Left renal pelvis (tissue), 4 donors: ENCODE results near the gene TAS2R38. TPM values are rescaled to one million over a fixed set of nuclear protein-coding genes. Genes with fewer than 3 reads are reported as not detected.
"Not testable (repeated sequence)": the region's sequence is repeated elsewhere in the genome, so short reads cannot be mapped to it uniquely, and the experiment has no call there.

ENCODE experiments used
- DNase-seq, 4 donors: peaks; one replicate each; pipeline ENCODE4 v3.0.0-alpha.2; 2013; ENCODE audit warnings: low read depth in 4 of 4, low spot score in 3 of 4
- polyA plus RNA-seq, 4 donors: library from polyadenylated mRNA; unstranded; fragments of 120-200 nt; gene quantifications; one replicate each; pipeline ENCODE4 v1.2.1, GENCODE V29; 2013; ENCODE audit not compliant: insufficient read length in 4 of 4

The TAS2R38 gene
- polyA plus RNA-seq, result under 1 TPM in 1 of 4 donors, not detected in 3; 0.15 TPM

DNA sequence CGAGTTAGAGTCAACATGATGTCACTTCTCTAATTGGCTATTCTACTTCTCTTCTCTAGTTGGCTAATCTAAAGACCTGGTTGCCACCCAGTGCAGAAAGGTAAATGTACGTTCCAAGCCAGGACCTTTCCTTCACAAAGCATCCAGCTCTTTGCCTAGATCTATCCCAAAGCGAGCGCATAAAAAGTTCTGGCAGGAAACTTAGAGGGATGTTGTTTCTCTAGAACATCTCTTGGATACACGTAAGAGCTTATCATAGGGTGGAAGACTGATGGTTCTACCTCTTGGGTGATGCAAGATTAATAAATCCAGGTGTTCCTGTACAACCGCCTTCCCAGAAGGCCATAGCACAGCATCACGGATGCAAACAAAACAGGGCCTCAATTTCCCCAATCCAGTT lies at the start of gene TAS2R38:
TSS of gene TAS2R38 (minus strand) at position 101 of the 400 bp plus-strand sequence. CDS start at position 17, 84 bp downstream.
- DNase-seq, result no peak

DNA sequence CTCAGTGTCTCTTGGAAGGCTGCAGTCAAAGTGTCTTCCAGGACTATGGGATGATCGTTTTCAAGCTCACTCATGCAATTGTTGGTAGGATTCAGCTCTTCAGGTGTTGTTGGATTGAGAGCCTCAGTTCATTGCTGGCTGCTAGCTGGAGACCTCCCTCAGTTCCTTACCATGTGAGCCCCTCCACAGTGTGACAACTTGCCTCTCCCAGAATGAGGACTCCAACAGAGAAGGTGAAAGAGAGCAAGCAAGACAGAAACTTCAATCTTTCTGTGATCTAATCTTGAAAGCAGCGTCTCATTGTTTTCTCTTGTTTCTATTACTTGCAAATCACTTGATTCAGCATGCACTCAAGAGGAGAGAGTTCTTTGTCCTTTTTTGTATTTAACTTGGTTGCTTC lies 44.6 kb upstream of the TAS2R38 start:
- DNase-seq, result no peak

GRCh38 chr7:142017451-142017850 lies 43.9 kb upstream of the TAS2R38 start:
- no peak for DNase-seq

DNA sequence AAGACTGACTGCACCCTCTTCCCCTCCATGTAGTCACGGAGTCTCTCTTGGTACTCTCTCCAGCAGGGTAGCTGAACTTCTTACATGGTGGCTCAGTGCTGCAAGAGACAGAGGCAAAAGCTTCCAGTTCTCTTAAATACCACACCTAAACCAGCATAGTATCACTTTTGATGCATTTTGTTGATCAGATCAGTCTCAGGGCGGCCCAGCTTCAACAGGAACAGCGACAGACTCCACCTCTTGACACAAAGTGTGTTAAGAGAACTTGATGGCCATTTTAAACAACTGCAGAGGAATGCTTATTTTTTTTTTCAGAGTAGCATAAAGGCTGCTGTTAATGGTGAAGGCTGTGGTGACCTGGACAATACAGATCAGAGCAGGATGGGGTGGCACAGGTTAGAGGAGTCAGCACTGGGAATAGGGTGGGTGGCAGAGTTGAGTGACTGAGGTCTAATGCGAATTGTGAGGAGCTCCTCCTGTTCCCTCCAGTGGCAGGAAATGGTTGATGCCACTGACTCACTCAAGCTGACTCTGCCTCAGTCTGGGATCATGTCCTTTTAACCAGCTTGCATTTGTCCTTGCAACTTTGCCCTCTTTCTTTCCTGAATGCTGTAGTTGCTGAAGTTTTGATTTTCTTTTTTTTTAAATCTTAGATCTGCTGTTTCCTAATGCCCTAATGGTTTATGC lies 39.4 kb upstream of the TAS2R38 start:
- DNase-seq, result no peak

- no peak for DNase-seq
Measured at GRCh38 chr7:142010952-142011548, 37.5 kb upstream of the TAS2R38 start.

GRCh38 chr7:142009187-142009586 lies 35.6 kb upstream of the TAS2R38 start:
- DNase-seq, result no peak

- no peak for DNase-seq
Measured at GRCh38 chr7:142006577-142006976, 33.0 kb upstream of the TAS2R38 start.

DNA sequence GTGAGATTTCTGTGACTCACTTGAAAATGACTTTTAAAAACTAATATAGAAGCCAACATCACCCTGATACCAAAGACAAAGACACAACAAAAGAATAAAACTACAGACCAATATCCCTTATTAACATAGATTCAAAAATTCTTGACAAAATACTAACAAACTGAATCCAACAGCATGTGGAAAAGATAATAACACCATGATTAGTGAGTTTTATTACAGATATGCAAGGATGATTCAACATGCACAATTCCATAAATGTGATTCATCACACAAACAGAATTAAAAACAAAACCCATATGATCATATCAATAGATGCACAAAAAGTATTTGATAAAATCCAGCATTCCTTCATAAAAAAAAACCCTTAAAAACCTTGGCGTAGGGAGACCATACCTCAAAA lies 28.6 kb upstream of the TAS2R38 start:
- no peak for DNase-seq

- no peak for DNase-seq
Measured at GRCh38 chr7:142001163-142001874, 27.7 kb upstream of the TAS2R38 start.

- no peak for DNase-seq
Measured at GRCh38 chr7:142000244-142000643, 26.7 kb upstream of the TAS2R38 start.

DNA sequence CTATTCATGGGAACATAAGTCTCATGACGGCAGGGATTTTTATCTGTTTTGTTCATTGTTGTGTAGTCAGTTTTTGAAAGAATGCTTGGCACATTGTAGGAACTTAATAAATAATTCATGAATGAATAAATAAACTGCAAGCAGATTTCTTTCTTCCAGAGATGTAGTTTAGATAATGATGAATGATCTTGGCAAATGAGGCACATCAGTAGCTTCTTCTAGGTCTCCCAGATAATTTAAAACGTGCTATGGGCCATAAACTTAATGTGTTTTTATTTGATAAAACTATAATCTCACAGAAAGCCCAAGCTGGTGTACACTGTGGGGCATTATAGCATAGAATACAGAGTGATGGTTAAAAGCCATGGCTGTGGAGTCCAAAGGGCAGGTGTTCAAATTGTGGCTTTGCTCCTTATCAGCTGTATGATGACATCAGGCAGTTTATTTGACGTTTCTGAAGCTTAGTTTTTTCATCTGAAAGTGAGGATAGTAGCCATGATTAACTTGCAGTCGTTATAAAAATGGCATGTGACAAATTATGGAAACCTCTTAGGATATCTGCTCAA lies 25.6 kb upstream of the TAS2R38 start:
- DNase-seq, result no peak

GRCh38 chr7:141993354-141993753 lies 19.8 kb upstream of the TAS2R38 start:
- no peak for DNase-seq

DNA sequence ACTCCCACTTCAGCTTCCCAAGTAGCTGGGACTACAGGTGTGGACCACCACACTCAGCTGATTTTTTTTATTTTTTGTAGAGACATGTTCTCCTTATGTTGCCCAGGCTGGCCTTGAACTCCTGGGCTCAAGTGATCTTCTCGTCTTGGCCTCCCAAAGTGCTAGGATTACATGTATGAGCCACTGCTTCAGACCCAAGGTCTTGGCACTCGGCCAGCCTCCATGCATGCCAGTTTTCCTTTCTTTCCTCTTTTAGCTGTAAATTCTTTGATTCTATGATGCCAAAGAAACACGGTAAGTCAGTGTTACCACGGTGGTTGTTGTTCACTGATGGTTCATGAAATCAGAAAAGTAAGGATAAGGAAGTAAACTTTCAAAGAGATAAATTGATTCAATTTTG lies 19.1 kb upstream of the TAS2R38 start:
- DNase-seq, result no peak

GRCh38 chr7:141992156-141992555 lies 18.6 kb upstream of the TAS2R38 start:
- no peak for DNase-seq

GRCh38 chr7:141991140-141991539 lies 17.6 kb upstream of the TAS2R38 start:
- DNase-seq, result no peak

GRCh38 chr7:141990011-141990725 lies 16.6 kb upstream of the TAS2R38 start:
- no peak for DNase-seq

GRCh38 chr7:141987803-141988202 lies 14.2 kb upstream of the TAS2R38 start:
- not testable (repeated sequence) for DNase-seq

GRCh38 chr7:141986923-141987322 lies 13.3 kb upstream of the TAS2R38 start:
- no peak for DNase-seq

DNA sequence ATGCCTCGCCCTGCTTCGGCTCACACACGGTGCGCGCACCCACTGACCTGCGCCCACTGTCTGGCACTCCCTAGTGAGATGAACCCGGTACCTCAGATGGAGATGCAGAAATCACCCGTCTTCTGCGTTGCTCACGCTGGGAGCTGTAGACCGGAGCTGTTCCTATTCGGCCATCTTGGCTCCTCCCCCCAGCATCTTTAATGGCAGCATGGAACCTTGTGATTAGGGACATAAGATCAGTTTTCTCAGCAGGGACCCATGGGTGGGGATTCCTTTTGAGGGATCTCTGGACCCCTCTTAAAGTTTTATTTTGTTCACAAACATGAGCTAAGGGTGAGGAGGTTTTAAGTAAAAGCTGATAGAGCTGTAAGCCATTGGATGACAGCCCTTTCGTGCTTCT lies 12.4 kb upstream of the TAS2R38 start:
- not testable (repeated sequence) for DNase-seq

DNA sequence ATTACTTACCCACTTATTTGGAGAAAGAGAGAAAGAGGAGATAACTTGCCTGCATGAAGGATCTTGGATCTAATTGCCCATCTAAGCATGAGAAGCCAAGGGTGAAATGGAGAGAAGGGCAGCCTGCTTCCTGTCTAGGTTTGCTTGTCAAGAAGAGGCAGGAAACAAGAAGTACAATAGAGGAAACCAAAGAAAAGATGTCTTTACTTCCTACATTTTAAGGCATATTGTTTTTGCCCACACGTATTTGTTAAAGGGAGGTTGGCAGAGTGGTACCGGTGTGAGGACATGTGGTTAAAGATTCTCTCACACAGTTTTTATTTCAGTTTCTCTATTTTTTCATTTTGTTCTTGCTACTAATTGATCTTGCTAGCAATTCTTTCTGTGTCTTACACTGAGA lies 6.0 kb upstream of the TAS2R38 start:
- DNase-seq, result no peak

GRCh38 chr7:141978351-141978750 lies 4.8 kb upstream of the TAS2R38 start:
- no peak for DNase-seq
